ENCODE measurements around the gene ATF6. TPM values are rescaled to one million over a fixed set of nuclear protein-coding genes. Genes with fewer than 3 reads are reported as not detected.

ATF6 gene
- total and polyA plus RNA-seq, 2 donors (not counting 3 experiments of a cell fraction or from before 2014, with no cell fraction given), result 24.9 to 40.3 TPM

DNA sequence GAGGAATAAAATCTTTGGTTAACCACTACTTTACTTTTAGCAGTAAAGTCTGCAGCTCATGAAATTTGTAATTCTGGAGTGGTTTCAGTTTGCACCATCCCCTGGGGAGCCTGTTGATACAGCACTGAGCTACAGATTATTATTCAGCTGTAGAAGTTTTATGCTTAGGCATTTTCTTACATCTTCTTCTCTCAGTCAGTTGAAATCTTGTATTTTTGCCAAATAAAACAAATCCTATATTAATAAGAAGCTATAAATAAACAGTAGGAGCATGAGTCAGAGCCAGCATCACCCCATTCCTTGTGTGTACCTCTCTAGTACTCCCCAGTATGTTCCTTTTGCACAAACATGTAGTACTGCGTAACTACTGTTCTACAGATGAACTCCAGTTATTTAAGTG lies 118.9 kb downstream of the ATF6 start:
- Histone ChIP-seq H3K4me3 (replicated peaks in 1 of 3; ENCODE audit: insufficient read depth in 1 of 3, low read depth in 1 of 3, low read length in 3 of 3) (no peak overlapping the region), H3K79me2 (ENCODE audit: control insufficient read depth, insufficient read depth, low read length) (no peaks in the 10 kb centered on the region), H3K4me1 (ENCODE audit: control insufficient read depth, extremely low read depth, insufficient read depth, low read length) (peaks cover 11% of the 10 kb centered on the region), H3K4me2 (ENCODE audit: insufficient read depth, low read length) (peak overlapping the region; percentile 52), H4K20me1 (replicated peaks; ENCODE audit: control insufficient read depth, extremely low read depth, insufficient read depth, low read length) (no peaks in the 10 kb centered on the region), H3K27me3 (ENCODE audit: control insufficient read depth in 2 of 2, insufficient read depth in 2 of 2, low read length in 2 of 2) (no peaks in the 10 kb centered on the region), H3K9ac (replicated peaks; ENCODE audit: extremely low read depth, insufficient read depth, low read length) (no peak overlapping the region), H3K27ac (ENCODE audit: insufficient read depth, low read depth, low read length) (no peak overlapping the region), H3K9me3 (replicated peaks; ENCODE audit: control insufficient read depth, insufficient read depth, low read length) (no peaks in the 10 kb centered on the region), H3K9me1 (replicated peaks; ENCODE audit: control insufficient read depth, extremely low read depth, insufficient read depth, low read length) (no peaks in the 10 kb centered on the region), H2AFZ (ENCODE audit: low read depth, low read length) (no peak overlapping the region), H3K36me3 (ENCODE audit: control insufficient read depth in 2 of 2, extremely low read depth in 1 of 2, insufficient read depth in 2 of 2, low read length in 2 of 2) (peaks cover 0 to under 1% of the 10 kb centered on the region in 2 experiments)
- dilution Hi-C loops (cut with MboI; ENCODE audit: extremely low pct_ligation_motif_present, low sequenced_read_pairs), result no loop called here
- TF ChIP-seq EZH2 (IDR thresholded peaks at IDR 0.05; ENCODE audit: borderline replicate concordance, low read depth, low read length, severe bottlenecking) (no peak), GATA2 (IDR thresholded peaks at IDR 0.05; ENCODE audit: insufficient read depth, insufficient read length, low read depth, low read length) (no peak), MYC (IDR thresholded peaks at IDR 0.05; ENCODE audit: low read depth, low read length) (no peak), JUN (IDR thresholded peaks at IDR 0.05; ENCODE audit: borderline replicate concordance, insufficient read depth, insufficient read length, low read depth) (peak; percentile 28), POLR2A (IDR thresholded peaks at IDR 0.05; ENCODE audit: low read depth, low read length) (no peak), POLR2AphosphoS5 (IDR thresholded peaks at IDR 0.05; ENCODE audit: insufficient read depth, low read depth, low read length) (no peak), FOS (IDR thresholded peaks at IDR 0.05; ENCODE audit: borderline replicate concordance, insufficient read depth, low read length) (peak; percentile 49)
- TF ChIP-seq, protein P1, sequence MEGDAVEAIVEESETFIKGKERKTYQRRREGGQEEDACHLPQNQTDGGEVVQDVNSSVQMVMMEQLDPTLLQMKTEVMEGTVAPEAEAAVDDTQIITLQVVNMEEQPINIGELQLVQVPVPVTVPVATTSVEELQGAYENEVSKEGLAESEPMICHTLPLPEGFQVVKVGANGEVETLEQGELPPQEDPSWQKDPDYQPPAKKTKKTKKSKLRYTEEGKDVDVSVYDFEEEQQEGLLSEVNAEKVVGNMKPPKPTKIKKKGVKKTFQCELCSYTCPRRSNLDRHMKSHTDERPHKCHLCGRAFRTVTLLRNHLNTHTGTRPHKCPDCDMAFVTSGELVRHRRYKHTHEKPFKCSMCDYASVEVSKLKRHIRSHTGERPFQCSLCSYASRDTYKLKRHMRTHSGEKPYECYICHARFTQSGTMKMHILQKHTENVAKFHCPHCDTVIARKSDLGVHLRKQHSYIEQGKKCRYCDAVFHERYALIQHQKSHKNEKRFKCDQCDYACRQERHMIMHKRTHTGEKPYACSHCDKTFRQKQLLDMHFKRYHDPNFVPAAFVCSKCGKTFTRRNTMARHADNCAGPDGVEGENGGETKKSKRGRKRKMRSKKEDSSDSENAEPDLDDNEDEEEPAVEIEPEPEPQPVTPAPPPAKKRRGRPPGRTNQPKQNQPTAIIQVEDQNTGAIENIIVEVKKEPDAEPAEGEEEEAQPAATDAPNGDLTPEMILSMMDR (IDR thresholded peaks at IDR 0.05; ENCODE audit: extremely low read depth in 1 of 2, insufficient read depth in 1 of 2, low read depth in 1 of 2, low read length in 2 of 2), result no peak
- TF ChIP-seq, protein P2, sequence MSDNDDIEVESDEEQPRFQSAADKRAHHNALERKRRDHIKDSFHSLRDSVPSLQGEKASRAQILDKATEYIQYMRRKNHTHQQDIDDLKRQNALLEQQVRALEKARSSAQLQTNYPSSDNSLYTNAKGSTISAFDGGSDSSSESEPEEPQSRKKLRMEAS (IDR thresholded peaks at IDR 0.05; ENCODE audit: insufficient read depth, insufficient read length), result no peak
- DNase-seq (ENCODE audit: low read depth, low spot score), result peak; percentile 76
- peak; percentile 86 for FAIRE-seq
- intact Hi-C loops (cut with micrococcal nuclease), result no loop called here
- no TSS peak for BruUV-seq (replicated peaks)
- CTCF ChIA-PET, result interaction anchor here (0.8 to 1.8 kb wide), 10 partner anchors 10 to 152 kb away, joined by 3 to 9 read pairs (median 4); partner anchors contain the start of gene OLFML2B
- POLR2A ChIA-PET, result no interaction called here

Measured in endothelial cell of umbilical vein (primary cell).